ENCODE data around the gene ATXN1. TPM values are rescaled to one million over a fixed set of nuclear protein-coding genes. Genes with fewer than 3 reads are reported as not detected.

The ATXN1 gene
- total and polyA plus RNA-seq, 2 of the 8 experiments (the other 6 are each of a cell fraction or from before 2014, with no cell fraction given), result 1.6 to 4.0 TPM

- no peak overlapping the region for H3K23ac ChIP-seq (ENCODE audit: insufficient read length)
- no peak overlapping the region for H2AK5ac ChIP-seq (ENCODE audit: low read depth, low read length)
- H3K9ac ChIP-seq (replicated peaks in 1 of 4; ENCODE audit: extremely low read depth in 1 of 4, low read depth in 3 of 4, low read length in 3 of 4), result no peak overlapping the region
- no peak overlapping the region for H2BK120ac ChIP-seq (replicated peaks; ENCODE audit: low read depth, low read length)
- H2BK20ac ChIP-seq (ENCODE audit: low read length), result no peak overlapping the region
- H3K4me2 ChIP-seq (ENCODE audit: insufficient read depth in 1 of 2, low read depth in 2 of 2, low read length in 2 of 2), result no peak overlapping the region
- no peak overlapping the region for H3K4ac ChIP-seq (replicated peaks; ENCODE audit: insufficient read length, low read depth, low read length)
- CTCF ChIA-PET (ENCODE audit: partially characterized antibody), result interaction anchor here (0.6 to 2.8 kb wide), 5 partner anchors 9 to 273 kb away, joined by 3 to 9 read pairs (median 5); no protein-coding TSS in a partner anchor
- no peaks in the 10 kb centered on the region for H3K27me3 ChIP-seq (replicated peaks in 1 of 4; ENCODE audit: control insufficient read depth in 3 of 4, extremely low read depth in 1 of 4, insufficient read depth in 3 of 4, low read length in 3 of 4)
- H4K91ac ChIP-seq (replicated peaks; ENCODE audit: insufficient read length, low read length), result no peak overlapping the region
- no peak overlapping the region for H3K14ac ChIP-seq (ENCODE audit: insufficient read length)
- no peak overlapping the region for H3K27ac ChIP-seq (ENCODE audit: low read depth, low read length)
- no peak overlapping the region for H3K4me3 ChIP-seq (ENCODE audit: extremely low read depth in 1 of 4, insufficient read depth in 2 of 4, low read depth in 3 of 4, low read length in 4 of 4)
- H3K18ac ChIP-seq (ENCODE audit: extremely low read depth, low read length), result no peak overlapping the region
- H4K8ac ChIP-seq (ENCODE audit: extremely low read depth, insufficient read depth, low read length), result no peak overlapping the region
- DNase-seq (ENCODE audit: low read depth in 1 of 2, low spot score in 2 of 2) (no peak), FAIRE-seq (no peak)
- H3K36me3 ChIP-seq (ENCODE audit: control insufficient read depth in 2 of 4, insufficient read depth in 4 of 4, low read length in 3 of 4), result no peaks in the 10 kb centered on the region
- H2BK5ac ChIP-seq (ENCODE audit: low read depth, low read length), result no peak overlapping the region
- no peak overlapping the region for H4K5ac ChIP-seq (ENCODE audit: insufficient read length, low read depth, low read length)
- no peaks in the 10 kb centered on the region; a peak in 1 of 7 replicates for H3K4me1 ChIP-seq (replicated peaks in 1 of 4; ENCODE audit: control insufficient read depth in 3 of 4, insufficient read depth in 4 of 4, low read length in 3 of 4)
- H2BK12ac ChIP-seq (ENCODE audit: low read depth, low read length), result no peak overlapping the region
- no peaks in the 10 kb centered on the region for H3K79me2 ChIP-seq (ENCODE audit: control insufficient read depth in 1 of 2, insufficient read depth in 2 of 2, low read length in 2 of 2)
- POLR2A ChIA-PET (ENCODE audit: partially characterized antibody), result no interaction called here
- H2BK15ac ChIP-seq (ENCODE audit: low read length), result no peak overlapping the region
- H3K56ac ChIP-seq (replicated peaks; ENCODE audit: insufficient read length, low read depth, low read length), result no peak overlapping the region
- no peaks in the 10 kb centered on the region for H4K20me1 ChIP-seq (replicated peaks in 1 of 2; ENCODE audit: control insufficient read depth in 1 of 2, insufficient read depth in 2 of 2, low read length in 2 of 2)
- 100% methylated on average over 2 of the region's 2 CpGs; no CpG with 5 or more reads in 1 of the 2 experiments for WGBS, 2 experiments (ENCODE audit: extremely low coverage in 1 of 2, insufficient coverage in 1 of 2, insufficient read length in 1 of 2, insufficient replicate concordance in 2 of 2, low coverage in 1 of 2, low lambda C conversion rate in 2 of 2, missing lambda C conversion rate in 1 of 2)
- H3K23me2 ChIP-seq (ENCODE audit: low read depth, low read length), result no peaks in the 10 kb centered on the region; the same call in 1 of the 2 replicates
- no peaks in the 10 kb centered on the region for H3K79me1 ChIP-seq (ENCODE audit: low read depth, low read length)
- H3K9me3 ChIP-seq (ENCODE audit: insufficient read depth in 2 of 2, low read depth in 1 of 2, low read length in 1 of 2), result peaks cover 4 to 12% of the 10 kb centered on the region in 2 experiments
- H2AFZ ChIP-seq (ENCODE audit: low read length), result no peak overlapping the region
- no peak for TF ChIP-seq CTBP2 (IDR thresholded peaks at IDR 0.05; ENCODE audit: borderline replicate concordance, insufficient read depth, insufficient read length, low read length)
- TF ChIP-seq EZH2 (IDR thresholded peaks at IDR 0.05; ENCODE audit: low read depth, low read length, severe bottlenecking), result no peak
- no peak for TF ChIP-seq KDM1A (IDR thresholded peaks at IDR 0.05; ENCODE audit: borderline replicate concordance, low read length)
- no peak for TF ChIP-seq ATF2 (IDR thresholded peaks at IDR 0.05; ENCODE audit: low read length)
- no peak for TF ChIP-seq POLR2A (IDR thresholded peaks at IDR 0.05; ENCODE audit: control extremely low read depth in 1 of 2, low read depth in 2 of 2, low read length in 2 of 2)
- TF ChIP-seq, protein P1, sequence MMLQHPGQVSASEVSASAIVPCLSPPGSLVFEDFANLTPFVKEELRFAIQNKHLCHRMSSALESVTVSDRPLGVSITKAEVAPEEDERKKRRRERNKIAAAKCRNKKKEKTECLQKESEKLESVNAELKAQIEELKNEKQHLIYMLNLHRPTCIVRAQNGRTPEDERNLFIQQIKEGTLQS (IDR thresholded peaks at IDR 0.05; ENCODE audit: insufficient read depth, low read depth, low read length), result no peak
- no peak for TF ChIP-seq CHD1 (IDR thresholded peaks at IDR 0.05; ENCODE audit: low read depth, low read length)
- no peak for TF ChIP-seq TAF1 (IDR thresholded peaks at IDR 0.05; ENCODE audit: low read depth, low read length)
- TF ChIP-seq JUN (IDR thresholded peaks at IDR 0.05; ENCODE audit: low read depth, low read length), result no peak
- no peak for TF ChIP-seq RAD21 (IDR thresholded peaks at IDR 0.05 in 1 of 2, conservative IDR thresholded peaks at IDR 0.05 in 1 of 2; ENCODE audit: low read depth in 2 of 2, low read length in 2 of 2)
These were observed 22.8 kb upstream of the ATXN1 start for GRCh38 chr6:16783952-16784565.
